NCI-H128 (cell line): ENCODE results near the gene SAP30BP.

Experiments used
- DNase-seq: peaks from one replicate; lab custom pipeline; 2025; ENCODE audit not compliant: unreplicated experiment; lab: John Stamatoyannopoulos, UW

The SAP30BP gene

DNA sequence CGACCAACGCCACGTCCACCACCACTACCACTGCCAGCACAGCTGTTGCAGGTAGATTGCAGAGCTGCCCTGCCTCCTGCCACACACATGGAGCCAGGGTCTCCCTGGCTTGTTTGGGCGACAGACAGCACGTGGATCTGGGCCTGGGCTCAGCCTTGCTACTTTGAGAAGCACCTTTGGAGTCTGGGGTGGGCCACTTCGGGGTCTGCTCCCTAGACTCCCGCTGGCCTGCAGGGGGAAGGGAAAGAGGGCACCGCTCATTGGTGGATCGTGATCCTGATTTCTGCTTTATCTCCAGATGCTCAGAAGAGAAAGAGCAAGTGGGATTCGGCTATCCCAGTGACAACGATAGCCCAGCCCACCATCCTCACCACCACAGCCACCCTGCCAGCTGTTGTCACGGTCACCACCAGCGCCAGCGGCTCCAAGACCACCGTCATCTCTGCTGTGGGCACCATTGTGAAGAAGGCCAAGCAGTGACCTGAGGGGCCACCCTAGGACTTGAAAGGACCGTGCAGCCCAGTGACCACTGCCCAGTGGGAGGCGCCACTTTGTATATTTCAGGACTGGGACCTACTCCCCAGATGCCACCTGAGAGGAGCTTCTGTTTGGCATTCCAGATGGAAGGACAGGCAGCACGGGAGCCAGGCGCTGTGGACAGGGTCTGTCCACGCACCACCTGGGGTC, 39.0 kb downstream of the SAP30BP start:
- DNase-seq, result no peak

DNA sequence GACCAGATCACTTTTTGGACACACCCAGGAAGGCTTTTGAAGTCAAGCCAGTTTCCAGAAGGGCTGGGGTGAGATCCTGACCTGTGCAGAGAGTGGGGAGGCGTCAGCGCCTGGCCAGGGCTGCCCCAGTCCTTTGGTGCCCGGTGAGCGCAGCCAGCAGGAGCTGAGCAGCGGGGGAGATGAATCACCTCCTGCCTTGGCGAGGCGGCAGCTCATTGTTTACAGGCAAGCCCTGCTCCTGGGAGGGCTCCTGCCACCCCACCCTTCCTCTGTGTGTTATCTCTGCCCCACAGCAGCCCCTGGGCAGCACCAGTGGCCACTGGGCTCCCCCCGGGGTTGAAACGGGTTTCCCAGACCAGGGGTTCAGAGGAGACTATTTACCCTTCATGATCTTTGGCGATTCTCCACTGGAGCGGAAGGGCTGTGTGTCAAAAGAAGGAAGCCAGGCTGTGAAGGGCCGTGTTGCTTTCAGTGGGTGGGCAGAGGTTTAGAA, 40.0 kb downstream of the SAP30BP start:
- no peak for DNase-seq

DNA sequence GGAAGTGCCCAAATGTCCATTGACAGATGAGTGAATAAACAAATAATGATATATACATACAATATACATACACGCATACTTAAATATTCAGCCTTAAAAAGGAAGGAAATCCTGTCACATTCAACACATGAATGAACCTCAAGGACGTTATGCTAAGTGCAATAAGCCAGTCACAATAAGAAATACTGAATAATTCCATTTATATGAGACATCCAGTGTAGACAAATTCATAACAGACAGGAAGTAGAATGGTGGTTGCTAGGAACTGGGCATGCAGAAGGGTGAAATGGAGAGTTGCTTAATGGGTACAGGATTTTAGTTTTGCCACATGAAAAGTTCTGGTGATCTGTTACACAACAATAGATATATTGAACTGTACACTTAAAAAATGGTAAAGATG, 45.3 kb downstream of the SAP30BP start:
- no peak for DNase-seq

DNA sequence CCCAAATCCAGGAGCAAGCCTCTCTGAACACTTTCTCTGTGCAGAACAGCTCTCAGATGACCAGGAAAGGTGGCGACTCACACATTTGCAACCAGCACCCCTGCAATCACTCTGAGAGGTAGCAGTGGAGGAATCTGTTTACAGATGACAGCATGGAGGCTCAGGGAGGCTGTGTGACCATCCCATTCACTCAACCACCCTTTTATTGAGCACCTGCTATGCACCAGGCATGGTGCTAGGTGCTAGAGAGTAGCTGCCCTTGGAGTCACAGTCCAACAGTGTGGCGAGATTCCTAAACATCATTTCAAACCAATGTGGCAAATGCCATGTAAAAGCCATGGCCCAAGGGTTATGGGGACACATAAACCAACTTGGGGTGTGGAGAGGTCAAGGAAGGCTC, 52.6 kb downstream of the SAP30BP start:
- no peak for DNase-seq

DNA sequence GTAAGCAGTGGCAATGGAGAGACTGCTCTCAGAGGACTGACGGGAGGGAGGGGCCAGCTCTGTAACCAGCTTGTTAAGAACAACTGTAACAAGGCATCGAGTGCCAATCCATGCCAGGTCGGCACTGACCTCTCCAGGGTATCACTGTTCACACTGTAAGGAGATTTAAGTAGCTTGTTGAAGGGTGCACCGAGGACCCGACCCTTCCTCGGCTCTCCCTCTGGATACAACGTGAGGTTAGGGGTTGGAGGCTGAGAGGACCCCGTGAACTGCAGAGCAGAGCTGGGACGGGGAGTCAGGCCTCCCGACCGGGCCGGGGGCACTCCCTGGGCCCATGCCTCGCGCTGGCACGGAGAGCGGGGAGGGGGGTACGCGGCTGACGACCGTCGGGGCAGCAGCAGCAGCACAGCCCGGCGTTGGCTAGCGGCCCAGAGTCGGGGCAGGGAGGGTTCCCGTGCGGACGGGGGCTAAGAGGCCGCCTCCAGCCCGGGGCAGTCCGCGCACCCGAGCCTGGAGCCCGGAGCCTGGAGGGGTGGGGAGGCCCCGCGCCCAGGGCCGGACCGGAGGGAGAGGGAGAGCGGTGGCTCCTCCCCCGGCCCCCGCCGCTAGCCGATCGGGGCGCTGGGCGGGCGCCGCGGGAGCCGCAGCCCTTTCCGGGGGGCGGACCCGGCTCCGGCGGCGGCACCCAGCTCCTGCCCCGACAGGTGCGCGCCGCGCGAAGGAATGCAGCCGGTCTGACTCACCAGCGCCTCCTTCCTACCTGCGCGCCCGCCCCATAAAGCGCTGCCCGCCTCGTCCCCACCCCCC, 53.7 kb downstream of the SAP30BP start, which contains the start of gene ITGB4:
Gene ITGB4, plus strand, starts transcription at position 804 of the 807 bp plus-strand sequence. CDS start 3,245 bp downstream, outside the sequence.
- DNase-seq, result no peak

DNA sequence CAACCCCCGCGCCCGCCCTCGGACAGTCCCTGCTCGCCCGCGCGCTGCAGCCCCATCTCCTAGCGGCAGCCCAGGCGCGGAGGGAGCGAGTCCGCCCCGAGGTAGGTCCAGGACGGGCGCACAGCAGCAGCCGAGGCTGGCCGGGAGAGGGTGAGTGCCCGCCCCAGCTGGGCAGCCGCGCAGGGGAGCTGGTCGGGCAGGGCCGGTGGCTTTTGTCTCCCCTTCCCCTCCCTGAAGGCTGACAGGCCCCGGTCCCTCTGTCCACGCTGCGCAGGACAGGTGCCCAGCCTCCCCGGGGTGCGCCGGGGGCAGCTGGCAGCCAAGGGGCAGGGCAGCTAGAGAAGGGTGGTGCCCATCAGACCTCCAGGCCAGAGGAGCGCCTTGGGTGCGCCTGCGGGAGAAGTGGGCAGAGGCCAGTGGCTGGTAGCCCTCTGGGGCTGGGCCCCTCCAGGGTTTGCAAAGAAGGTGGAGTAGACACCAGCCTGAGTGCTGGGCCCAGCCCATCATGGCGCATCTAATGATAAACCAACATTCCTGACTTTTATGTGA, 54.4 kb downstream of the SAP30BP start:
- no peak for DNase-seq

DNA sequence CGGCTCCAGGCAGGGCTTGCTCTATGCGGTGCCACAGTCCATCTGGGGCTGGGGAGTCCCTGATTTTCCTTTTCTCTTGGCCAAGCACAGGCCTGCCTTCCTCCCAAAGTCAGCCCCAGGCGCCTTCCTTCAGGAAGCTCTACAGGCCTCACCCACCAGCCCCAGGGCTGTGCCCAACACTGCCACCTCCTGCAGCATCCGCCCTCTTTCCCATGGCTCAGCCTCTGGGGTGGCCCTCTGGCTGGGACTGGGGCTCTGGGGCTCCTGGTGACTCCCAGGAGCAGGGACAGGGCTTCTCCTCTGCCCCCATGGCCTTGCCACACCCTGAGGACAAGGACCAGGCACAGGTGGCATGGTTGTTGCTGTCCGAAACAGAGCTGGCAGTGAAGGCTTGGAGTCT, 54.9 kb downstream of the SAP30BP start:
- DNase-seq, result no peak

DNA sequence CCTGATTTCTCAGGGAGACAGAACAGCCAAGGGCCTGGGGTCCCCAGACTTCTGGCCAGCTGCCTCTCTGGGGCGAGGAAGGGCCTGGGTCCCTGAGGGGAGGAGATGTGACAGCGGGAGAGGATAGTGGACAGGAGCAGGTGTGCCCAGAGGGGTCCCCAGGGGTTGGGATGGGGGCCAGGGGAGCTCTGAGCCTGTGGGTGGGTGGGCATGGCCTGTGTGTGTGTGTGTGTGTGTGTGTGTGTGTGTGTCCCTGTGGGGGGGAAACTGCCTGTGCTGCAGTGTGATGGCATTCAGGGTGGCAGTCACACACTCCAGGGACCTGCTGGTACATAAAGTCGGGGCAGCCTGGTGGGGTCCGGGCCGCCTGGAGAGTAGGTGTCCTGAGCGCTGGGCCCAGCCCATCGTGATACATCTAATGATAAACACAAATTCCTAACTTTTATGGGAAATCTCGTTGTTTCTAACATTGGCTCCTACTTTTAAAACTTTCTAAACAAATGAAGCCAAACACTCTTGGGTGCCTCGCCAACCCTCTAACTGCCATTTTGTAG, 55.5 kb downstream of the SAP30BP start:
- no peak for DNase-seq

DNA sequence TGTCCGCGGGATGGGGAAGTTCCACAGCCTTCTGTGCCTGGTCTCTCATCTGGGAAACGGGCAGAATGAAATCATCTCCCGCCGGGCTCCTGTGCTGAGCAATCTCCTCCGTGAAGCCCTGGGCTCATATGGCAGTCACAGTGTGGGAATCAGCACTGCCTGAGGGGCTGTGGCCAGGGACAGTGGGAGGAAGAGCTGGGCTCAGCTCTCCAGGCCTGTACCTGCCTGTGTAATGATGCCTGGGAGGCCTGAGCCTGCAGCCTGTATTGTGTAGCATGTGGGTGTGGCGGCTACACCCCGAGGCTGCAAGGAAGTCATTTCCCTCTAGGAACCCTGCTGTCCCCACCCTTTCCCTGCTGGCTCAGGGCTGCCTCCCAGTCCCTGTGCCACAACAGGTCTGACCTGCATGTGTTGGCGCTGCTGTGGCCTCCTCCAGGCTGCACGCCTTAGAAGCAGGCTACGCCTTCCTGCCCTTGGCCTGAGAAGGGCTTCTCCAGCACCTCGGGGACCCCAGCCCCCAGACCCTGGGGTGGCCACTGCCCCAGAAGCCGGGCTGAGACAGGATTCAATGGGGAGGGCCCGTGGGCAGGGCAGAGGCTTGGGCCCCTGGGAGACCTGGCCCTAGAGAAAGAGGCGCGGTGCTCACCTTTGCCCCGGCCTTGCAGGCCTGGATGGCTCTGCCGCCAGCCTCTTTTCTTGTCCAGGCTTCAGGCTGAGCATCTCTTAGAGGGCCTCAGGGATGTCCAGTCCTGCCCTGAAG, 56.2 kb downstream of the SAP30BP start:
- no peak for DNase-seq

DNA sequence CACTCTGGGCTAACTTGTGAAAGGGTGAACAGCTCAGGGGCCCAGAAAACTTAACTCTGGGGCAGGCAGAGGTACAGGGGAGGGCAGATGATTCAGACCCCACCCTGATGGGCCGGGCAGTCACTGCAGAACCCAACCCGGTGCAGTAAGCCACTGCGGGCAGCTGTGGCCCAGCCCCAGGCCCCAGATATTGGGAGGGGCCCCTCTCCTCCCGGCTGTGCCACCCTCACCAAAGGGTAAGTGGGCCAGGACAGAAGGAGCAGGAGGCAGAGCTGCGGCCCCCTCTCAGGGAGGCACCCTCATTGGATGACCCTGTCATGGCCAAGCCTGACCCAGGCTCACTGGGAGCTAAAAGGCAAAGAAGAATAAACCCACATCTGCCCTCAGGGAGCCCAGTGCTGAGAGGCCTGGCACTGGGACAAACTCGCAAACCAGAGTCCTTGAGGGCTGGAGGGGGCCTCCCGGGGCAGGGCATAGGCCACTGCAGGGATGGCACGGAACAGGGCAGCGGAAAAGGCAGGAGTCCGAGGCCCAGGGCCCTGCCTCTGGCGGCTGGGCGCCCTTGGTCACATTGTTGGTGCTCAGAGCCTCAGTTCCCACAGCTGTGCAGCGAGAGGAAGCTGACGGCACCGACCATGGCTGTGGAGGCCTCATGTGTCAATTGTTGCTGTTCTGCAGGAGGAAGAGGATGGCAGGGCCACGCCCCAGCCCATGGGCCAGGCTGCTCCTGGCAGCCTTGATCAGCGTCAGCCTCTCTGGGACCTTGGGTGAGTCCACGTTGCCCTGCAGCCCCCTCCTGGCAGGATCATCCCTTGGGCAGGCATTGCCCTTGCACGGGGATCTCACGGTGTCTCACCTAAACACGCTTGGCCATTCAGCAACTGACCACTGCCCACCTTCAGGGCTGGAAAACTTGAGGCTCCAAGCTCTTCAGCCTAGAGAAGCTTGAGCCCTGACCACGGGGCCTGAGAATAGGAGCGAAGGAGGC, 57.2 kb downstream of the SAP30BP start:
- DNase-seq, result no peak

DNA sequence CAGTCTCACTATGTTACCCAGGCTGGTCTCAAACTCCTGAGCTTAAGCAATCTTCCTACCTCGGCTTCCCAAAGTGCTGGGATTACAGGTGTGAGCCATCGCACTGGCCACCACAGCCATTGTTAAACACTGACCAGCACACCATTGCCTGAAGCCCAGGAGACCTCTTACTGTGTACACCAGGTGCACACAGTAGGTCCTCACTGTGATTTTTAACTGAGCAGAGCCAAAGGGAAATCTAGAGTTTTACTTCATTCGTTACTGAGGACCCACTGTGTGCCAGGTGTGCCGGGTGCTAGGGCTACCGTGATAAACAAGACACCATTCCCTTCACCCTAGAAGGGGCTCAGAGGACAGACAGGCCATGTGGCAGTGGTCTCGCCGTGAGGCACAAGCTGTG, 58.4 kb downstream of the SAP30BP start:
- DNase-seq, result no peak

DNA sequence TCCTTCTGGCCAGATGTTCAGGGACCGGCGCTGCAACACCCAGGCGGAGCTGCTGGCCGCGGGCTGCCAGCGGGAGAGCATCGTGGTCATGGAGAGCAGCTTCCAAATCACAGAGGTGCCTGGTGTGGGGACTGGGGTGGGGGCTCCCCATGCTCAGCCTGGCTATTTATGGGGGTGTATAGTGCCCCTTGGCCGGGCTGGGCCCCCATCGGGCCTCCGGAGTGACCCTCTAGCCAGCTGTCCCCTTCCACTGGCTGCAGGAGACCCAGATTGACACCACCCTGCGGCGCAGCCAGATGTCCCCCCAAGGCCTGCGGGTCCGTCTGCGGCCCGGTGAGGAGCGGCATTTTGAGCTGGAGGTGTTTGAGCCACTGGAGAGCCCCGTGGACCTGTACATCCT, 60.3 kb downstream of the SAP30BP start:
- DNase-seq, result no peak

DNA sequence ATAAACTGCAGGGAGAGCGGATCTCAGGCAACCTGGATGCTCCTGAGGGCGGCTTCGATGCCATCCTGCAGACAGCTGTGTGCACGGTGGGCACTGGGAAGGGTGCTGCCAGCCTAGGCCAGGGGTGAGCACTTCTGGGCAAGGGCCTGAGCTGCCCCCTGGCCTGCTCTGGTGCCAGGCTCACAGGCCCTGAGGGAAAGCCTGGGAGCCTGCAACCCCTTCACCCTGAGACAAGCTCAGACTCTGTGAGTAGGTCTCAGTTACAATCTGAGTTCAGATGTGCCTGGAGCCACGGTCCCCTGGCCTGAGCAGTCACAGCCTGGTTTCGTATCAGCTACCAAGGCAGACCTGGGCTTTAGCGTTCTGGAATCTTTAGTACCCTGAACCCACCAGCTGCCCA, 62.2 kb downstream of the SAP30BP start:
- DNase-seq, result no peak

DNA sequence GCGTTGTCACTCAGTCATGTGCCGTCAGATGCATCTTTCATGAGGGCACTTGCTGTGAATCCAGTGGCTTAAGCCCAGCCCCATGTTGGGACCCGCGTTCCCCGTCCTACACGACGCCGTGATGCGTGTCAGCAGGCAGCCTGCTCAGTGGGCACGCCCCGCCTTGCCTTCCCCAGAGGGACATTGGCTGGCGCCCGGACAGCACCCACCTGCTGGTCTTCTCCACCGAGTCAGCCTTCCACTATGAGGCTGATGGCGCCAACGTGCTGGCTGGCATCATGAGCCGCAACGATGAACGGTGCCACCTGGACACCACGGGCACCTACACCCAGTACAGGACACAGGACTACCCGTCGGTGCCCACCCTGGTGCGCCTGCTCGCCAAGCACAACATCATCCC, 62.9 kb downstream of the SAP30BP start:
- no peak for DNase-seq

DNA sequence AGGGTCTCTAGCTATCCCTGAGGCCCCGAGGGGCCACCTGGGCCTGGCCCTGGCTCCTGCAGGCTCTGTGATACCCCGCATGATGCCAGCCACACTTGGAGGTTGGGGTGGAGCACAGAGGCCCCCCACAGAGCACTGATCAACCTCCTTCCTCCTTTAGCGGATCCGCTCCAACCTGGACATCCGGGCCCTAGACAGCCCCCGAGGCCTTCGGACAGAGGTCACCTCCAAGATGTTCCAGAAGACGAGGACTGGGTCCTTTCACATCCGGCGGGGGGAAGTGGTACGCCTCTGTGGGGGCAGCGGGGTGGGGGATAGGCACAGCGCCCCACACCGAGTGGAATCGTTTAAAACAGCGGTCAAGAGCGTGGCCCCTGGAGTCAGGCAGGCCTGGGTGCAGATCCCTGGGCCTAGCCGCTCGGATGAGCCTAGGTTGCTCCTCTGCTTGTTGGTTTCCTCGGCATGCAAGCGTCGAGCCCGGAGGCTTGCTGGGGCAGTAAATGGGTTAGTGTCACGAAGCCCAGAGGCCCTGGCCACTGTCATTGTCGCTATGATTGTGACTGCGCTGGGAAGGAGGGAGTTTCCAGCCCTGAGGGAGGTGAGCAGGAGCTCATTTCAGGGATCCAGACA, 64.1 kb downstream of the SAP30BP start:
- no peak for DNase-seq

DNA sequence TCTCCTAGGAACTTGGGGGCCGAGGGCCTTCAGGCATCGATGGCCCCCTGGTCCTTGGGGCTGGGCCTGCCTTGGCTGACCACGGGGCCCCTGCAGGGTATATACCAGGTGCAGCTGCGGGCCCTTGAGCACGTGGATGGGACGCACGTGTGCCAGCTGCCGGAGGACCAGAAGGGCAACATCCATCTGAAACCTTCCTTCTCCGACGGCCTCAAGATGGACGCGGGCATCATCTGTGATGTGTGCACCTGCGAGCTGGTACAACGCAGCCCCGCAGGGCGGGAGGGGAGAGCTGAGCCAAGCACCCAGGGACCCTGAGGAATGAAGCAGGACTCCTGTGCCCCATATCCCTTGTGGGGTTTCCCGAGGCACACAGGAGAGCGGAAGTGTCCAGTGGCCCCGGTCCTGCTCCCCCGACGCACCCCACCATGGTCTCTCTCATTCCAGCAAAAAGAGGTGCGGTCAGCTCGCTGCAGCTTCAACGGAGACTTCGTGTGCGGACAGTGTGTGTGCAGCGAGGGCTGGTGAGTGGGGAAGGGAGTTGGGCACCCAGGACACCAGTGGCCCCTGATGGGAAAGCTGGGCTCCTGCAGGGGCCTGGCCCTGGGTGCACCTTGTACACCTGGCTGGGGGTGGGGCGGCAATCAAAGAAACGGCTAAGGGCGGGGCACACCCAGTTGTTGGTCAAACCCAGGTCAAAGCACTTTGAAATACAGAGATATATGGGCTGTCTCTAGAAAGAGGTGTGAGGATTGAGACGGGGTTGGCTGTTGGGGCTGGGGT, 64.8 kb downstream of the SAP30BP start:
- DNase-seq, result no peak

DNA sequence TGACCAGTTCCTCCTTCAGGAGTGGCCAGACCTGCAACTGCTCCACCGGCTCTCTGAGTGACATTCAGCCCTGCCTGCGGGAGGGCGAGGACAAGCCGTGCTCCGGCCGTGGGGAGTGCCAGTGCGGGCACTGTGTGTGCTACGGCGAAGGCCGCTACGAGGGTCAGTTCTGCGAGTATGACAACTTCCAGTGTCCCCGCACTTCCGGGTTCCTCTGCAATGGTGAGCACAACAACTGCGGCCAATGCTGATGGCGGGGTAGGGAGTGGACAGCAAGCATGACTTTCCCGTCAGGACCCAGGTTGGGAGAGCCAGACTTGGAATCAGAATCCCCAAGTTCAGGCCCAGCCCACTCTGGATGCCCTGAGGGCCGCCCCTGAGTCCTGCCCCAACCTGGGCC, 66.3 kb downstream of the SAP30BP start:
- DNase-seq, result no peak

DNA sequence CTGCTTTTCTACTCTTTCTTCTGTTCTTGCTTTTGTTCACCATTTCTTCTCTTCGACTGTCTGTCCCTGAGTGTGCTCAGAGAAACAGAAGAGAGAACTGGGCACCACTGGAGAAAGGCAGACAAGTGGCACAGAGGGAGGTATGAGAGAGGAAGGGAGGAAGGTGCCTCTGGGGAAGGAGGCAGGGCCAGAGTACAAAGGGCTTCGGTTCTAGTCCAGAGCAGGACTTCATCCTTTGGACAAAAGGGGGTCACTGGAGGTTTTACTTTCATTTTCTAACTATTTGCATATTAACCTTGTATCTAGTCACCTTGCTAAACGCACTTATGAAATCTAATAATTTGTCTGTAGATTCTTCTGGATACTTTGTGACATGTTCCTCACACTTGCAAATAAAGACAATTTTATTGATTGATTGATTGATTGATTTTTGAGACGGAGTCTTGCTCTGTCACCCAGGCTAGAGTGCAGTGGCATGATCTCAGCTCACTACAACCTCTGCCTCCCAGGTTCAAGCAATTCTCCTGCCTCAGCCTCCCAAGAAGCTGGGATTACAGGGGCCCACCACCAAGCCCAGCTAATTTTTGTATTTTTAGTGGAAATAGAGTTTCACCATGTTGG, 67.6 kb downstream of the SAP30BP start:
- no peak for DNase-seq
